Mucosa of descending colon (tissue), 3 donors: ENCODE measurements around the gene ZBTB11. TPM values are rescaled to one million over a fixed set of nuclear protein-coding genes. Genes with fewer than 3 reads are reported as not detected.
"Not testable (repeated sequence)": the region's sequence is repeated elsewhere in the genome, so short reads cannot be mapped to it uniquely, and the experiment has no call there.

Experiments
- ATAC-seq: fragments of 200-7000 bp; cut with Tn5 transposase; one replicate; pipeline ENCODE4 v1.9.1; 2020; ENCODE audit warnings: mild to moderate bottlenecking, moderate library complexity
- DNase-seq, 3 donors: peaks; one replicate each; pipeline ENCODE4 v3.0.0-alpha.2; 2020
- H3K36me3 ChIP-seq: fragments of 200-600 bp; one replicate; pipeline ENCODE4 v1.8.0; 2021; ENCODE audit warnings: low read depth, mild to moderate bottlenecking
- H3K4me1 ChIP-seq: fragments of 200-600 bp; one replicate; pipeline ENCODE4 v1.8.0; 2021; ENCODE audit warnings: low read depth, mild to moderate bottlenecking
- H3K4me3 ChIP-seq: fragments of 200-600 bp; one replicate; pipeline ENCODE4 v1.8.0; 2021; ENCODE audit warnings: mild to moderate bottlenecking
- H3K9me3 ChIP-seq: fragments of 200-600 bp; one replicate; pipeline ENCODE4 v1.8.0; 2021; ENCODE audit warnings: mild to moderate bottlenecking
- intact Hi-C, 2 donors: fragments of 100-400 bp; cut with DNase I in 1 of 2; cut with micrococcal nuclease in 1 of 2; formaldehyde crosslinking; loops; one replicate each; pipeline versions ENCODE4 v1.11.0 to v1.11.1; 2022; cut with DNase I, micrococcal nuclease
- total RNA-seq, 3 donors: library from RNA; stranded (reverse); fragmentation: NEBNext Ultra II Directional in 2 of 3; extraction: Animal tissue kit (Norgen Biotek cat#: 25700) in 2 of 3; gene quantifications; one replicate each; pipeline versions ENCODE4 v1.2.1 to v1.2.4, GENCODE V29; 2021 to 2023
- TF ChIP-seq, protein P1 (sequence below): fragments of 200-600 bp; IDR thresholded peaks from one replicate; pipeline ENCODE4 v1.8.0; 2022; ENCODE audit warnings: antibody characterized with exemption, mild to moderate bottlenecking
- donor health status: DM: no; HTN: no; CAD: no; lungs with moderate emphysema.
- donor health status: DM: no; HTN: no; CAD: no.
- donor health status: DM: no; HTN: yes; CAD: no.

Gene ZBTB11
- total RNA-seq, 3 donors from 2014 or later, result 13.0 to 19.4 (median 13.1) TPM

DNA sequence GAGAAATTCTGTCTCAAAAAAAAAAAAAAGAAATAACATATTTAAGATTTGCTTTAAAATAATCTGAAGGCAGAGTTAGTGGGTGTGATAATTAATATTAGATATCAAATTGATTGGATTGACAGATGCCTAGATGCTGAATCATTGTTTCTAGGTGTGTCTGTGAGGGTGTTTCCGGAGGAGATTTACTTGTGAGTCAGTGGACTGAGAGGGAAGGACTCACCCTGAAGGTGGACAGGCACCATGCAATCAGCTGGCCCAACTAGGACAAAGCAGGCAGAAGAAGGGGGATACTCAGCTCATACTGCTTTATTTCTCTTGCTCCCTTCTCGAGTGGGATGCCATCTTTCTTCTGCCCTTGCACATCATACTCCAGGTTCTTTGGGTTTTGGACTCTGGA, 26.2 kb upstream of the ZBTB11 start:
- Histone ChIP-seq H3K4me3 (no peak overlapping the region), H3K4me1 (no peaks in the 10 kb centered on the region), H3K36me3 (no peaks in the 10 kb centered on the region), H3K9me3 (no peaks in the 10 kb centered on the region)
- TF ChIP-seq, protein P1, sequence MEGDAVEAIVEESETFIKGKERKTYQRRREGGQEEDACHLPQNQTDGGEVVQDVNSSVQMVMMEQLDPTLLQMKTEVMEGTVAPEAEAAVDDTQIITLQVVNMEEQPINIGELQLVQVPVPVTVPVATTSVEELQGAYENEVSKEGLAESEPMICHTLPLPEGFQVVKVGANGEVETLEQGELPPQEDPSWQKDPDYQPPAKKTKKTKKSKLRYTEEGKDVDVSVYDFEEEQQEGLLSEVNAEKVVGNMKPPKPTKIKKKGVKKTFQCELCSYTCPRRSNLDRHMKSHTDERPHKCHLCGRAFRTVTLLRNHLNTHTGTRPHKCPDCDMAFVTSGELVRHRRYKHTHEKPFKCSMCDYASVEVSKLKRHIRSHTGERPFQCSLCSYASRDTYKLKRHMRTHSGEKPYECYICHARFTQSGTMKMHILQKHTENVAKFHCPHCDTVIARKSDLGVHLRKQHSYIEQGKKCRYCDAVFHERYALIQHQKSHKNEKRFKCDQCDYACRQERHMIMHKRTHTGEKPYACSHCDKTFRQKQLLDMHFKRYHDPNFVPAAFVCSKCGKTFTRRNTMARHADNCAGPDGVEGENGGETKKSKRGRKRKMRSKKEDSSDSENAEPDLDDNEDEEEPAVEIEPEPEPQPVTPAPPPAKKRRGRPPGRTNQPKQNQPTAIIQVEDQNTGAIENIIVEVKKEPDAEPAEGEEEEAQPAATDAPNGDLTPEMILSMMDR, result no peak
- DNase-seq (no peak), ATAC-seq (no peak)
- intact Hi-C loops, result no loop called here

DNA sequence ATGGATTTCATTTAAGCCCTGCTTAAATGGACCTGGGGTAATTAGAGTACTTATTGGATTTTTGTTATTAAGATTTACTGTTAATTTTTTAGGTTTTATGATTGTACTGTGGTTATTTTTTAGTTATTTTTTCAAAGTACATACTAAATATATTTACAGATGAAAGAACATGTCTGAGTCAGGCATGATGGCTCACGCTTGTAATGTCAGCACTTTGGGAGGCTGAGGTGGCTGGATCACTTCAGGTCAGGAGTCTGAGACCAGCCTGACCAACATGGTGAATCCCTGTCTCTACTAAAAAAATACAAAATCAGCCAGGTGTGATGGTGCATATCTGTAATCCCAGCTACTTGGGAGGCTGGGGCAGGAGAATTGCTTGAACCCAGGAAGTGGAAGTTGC, 25.8 kb upstream of the ZBTB11 start:
- no peaks in the 10 kb centered on the region for H3K4me1 ChIP-seq
- ATAC-seq, result no peak
- intact Hi-C loops, result no loop called here

DNA sequence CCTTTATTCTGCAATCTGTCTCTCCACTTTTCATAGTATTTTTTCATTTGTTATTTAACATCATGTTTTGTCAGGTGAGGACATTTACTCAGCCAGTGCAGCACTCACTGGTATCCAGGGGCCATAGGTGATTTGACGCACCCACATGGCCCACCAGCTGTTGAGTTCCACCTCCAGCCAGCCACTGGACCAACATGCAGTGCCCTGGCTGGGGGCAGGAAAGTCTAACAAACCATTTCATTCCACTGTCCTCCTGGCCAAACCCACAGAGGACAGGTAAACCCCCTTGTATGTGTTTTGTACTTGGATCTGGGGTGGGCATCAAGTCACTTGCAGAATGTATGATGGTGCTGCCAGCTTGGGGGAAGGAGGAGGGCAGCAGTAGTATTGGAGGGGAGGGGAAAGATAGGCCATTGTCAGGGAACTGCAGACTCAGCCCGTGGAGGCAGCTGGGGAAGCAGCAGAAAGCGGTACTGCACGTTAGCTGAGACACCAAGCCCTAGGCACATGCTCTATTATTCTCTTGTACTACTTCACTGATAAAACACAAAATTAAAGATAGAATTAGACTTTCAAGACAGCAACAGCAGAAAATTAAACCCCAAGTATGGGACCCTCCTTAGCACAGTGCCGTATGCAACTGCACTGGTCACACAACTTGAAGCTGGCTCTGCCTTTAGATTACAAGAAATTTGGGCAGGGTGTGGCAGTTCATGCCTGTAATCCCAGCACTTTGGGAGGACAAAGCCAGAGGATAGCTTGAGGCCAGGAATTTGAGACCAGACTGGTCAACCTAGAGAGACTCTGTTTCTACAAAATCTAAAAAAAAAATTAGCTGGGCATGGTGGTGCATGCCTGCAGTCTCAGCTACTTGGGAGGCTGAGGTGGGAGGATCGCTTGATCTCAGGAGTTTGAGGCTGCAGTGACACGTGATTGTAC, 25.0 kb upstream of the ZBTB11 start:
- intact Hi-C loops, result no loop called here
- TF ChIP-seq, protein P1, result no peak
- Histone ChIP-seq H3K9me3 (no peaks in the 10 kb centered on the region), H3K36me3 (no peaks in the 10 kb centered on the region), H3K4me3 (no peak overlapping the region), H3K4me1 (no peaks in the 10 kb centered on the region)
- no peak for DNase-seq
- no peak for ATAC-seq

More for the DNA sequence above, 25.8 kb upstream of the ZBTB11 start:
- H3K4me3 ChIP-seq, result no peak overlapping the region
- no peaks in the 10 kb centered on the region for H3K9me3 ChIP-seq
- TF ChIP-seq, protein P1, result no peak
- no peak for DNase-seq
- no peaks in the 10 kb centered on the region for H3K36me3 ChIP-seq

DNA sequence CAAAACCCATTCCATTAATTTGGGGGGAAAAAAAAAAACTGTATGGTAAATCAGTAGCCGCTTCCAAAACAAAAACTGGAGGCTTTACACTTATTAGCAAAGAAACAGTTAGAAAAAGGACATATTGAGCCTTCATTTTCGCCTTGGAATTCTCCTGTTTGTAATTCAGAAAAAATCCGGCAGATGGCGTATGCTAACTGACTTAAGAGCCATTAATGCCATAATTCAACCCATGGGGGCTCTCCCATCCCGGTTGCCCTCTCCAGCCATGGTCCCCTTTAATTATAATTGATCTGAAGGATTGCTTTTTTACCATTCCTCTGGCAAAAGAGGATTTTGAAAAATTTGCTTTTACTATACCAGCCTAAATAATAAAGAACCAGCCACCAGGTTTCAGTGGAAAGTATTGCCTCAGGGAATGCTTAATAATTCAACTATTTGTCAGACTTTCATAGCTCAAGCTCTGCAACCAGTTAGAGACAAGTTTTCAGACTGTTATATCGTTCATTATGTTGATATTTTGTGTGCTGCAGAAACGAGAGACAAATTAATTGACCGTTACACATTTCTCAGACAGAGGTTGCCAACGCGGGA, 18.9 kb upstream of the ZBTB11 start:
- Histone ChIP-seq H3K4me3 (no peak overlapping the region), H3K9me3 (no peaks in the 10 kb centered on the region), H3K36me3 (no peaks in the 10 kb centered on the region), H3K4me1 (no peaks in the 10 kb centered on the region)
- TF ChIP-seq, protein P1, result peak; percentile 57
- DNase-seq, result peak in 1 of 3 donors; percentile 74
- intact Hi-C loops, result no loop called here
- ATAC-seq, result no peak

DNA sequence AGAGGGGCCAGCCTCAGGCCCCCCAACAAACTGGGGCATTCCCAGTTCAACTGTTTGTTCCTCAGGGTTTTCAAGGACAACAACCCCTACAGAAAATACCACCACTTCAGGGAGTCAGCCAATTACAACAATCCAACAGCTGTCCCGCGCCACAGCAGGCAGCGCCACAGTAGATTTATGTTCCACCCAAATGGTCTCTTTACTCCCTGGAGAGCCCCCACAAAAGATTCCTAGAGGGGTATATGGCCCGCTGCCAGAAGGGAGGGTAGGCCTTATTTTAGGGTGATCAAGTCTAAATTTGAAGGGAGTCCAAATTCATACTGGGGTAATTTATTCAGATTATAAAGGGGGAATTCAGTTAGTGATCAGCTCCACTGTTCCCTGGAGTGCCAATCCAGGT, 17.9 kb upstream of the ZBTB11 start:
- H3K4me1 ChIP-seq, DNase-seq, ATAC-seq, intact Hi-C loops, H3K9me3 ChIP-seq, H3K4me3 ChIP-seq, H3K36me3 ChIP-seq: not testable (repeated sequence)

DNA sequence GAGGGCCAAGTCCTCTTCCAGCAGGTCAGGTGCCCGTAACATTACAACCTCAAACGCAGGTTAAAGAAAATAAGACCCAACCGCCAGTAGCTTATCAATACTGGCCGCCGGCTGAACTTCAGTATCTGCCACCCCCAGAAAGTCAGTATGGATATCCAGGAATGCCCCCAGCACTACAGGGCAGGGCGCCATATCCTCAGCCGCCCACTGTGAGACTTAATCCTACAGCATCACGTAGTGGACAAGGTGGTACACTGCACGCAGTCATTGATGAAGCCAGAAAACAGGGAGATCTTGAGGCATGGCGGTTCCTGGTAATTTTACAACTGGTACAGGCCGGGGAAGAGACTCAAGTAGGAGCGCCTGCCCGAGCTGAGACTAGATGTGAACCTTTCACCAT, 16.6 kb upstream of the ZBTB11 start:
- H3K9me3 ChIP-seq, H3K4me3 ChIP-seq, intact Hi-C loops, H3K36me3 ChIP-seq, H3K4me1 ChIP-seq: not testable (repeated sequence)
- ATAC-seq (peak; percentile 70), DNase-seq (peak in 1 of 3 donors; percentile 28)

DNA sequence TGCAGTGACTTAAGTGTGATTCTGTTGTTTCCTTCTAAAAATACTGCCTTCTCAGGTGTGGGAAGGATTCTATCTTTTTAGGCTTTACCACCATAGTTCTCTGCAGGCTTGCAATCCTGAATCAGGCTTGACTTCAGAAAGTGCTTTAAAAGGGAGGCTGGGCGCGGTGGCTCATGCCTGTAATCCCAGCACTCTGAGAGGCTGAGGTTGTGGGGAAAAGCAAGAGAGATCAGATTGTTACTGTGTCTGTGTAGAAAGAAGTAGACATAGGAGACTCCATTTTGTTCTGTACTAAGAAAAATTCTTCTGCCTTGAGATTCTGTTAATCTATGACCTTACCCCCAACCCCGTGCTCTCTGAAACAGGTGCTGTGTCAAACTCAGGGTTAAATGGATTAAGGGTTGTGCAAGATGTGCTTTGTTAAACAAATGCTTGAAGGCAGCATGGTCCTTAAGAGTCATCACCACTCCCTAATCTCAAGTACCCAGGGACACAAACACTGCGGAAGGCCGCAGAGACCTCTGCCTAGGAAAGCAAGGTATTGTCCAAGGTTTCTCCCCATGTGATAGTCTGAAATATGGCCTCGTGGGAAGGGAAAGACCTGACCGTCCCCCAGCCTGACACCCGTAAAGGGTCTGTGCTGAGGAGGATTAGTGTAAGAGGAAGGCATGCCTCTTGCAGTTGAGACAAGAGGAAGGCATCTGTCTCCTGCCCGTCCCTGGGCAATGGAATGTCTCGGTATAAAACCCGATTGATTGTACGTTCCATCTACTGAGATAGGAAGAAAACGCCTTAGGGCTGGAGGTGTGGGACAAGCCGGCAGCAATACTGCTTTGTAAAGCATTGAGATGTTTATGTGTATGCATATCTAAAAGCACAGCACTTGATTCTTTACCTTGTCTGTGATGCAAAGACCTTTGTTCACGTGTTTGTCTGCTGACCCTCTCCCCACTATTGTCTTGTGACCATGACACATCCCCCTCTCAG, 15.0 kb upstream of the ZBTB11 start:
- H3K4me1 ChIP-seq, H3K36me3 ChIP-seq, DNase-seq, H3K4me3 ChIP-seq, ATAC-seq, H3K9me3 ChIP-seq, intact Hi-C loops: not testable (repeated sequence)
